Amygdala (tissue), 56 donors: ENCODE measurements around the gene NMT2.
"Not testable (repeated sequence)": the region's sequence is repeated elsewhere in the genome, so short reads cannot be mapped to it uniquely, and the experiment has no call there.

Experiments used
- DNase-seq, 56 donors: peaks; one replicate each; lab custom pipeline; 2025; lab: John Stamatoyannopoulos, UW

The NMT2 gene

DNA sequence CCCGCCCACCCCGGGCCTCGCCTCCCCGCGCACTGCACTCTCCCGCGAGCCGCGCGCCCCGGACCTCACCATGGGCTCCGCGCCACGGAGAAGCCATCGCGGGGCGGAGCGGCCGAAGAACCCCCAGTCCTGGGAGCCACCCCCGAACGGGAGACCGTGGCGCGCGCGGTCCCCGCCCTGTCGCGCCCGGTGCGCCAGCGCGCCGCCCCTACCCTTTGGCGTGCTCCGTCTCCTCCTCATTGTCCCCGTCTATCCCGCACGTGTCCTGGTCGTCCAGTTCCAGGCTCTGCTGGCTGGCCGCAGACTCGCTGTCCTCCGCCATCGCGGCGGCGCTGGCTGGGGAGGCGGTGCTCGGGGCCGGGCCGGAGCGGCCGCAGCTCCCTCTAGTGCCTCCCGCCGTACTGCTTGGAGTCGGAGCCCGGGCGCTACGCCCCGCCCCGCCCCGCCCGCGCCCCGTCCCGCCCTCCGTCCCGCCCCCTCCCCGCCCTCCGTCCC lies at the start of gene NMT2:
Gene NMT2, minus strand, starts transcription at position 403 of the 495 bp plus-strand sequence. Its CDS starts 81 bp downstream, at position 322.
- DNase-seq = peak in 27 of 56 donors; percentile 75 to 98 (median 93)

DNA sequence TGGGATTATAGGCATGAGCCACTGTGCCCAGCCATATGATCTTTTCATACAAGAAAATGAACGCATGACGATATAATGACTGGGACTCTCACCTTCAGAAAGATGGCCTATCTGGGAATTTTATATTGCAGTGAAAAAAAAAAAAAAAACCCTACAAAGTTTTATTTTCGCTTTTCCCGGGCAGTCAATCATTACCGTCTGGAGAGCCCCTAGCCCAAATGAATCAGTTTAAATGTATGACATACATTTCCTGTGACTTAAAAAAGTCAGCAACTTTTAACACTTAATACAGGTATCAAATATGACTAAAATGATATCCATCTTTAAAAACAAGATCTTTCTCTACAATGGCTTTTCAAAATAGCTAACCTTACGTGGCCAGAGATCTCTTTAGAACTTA lies 48.2 kb upstream of the NMT2 start:
- DNase-seq = no peak

DNA sequence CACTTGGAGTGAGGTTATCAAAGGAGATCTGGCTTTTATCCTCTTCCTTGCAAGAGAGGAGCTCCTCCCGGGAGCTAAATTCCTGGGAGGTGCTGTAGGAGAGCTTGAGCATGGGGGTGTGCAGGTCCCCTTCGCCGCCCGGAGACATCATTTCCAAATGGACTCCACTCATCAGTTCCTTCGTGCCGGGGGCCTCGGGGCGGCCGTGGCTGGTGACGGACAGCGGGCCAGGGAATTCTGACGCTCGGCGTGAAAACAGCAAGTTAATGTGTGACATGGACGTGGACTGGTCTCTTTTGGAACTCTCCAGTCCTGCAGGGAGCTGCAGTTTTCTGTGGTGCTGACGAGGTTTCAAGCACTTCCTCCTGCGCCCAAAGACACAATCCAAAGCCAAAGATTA lies 45.7 kb upstream of the NMT2 start:
- no peak for DNase-seq

DNA sequence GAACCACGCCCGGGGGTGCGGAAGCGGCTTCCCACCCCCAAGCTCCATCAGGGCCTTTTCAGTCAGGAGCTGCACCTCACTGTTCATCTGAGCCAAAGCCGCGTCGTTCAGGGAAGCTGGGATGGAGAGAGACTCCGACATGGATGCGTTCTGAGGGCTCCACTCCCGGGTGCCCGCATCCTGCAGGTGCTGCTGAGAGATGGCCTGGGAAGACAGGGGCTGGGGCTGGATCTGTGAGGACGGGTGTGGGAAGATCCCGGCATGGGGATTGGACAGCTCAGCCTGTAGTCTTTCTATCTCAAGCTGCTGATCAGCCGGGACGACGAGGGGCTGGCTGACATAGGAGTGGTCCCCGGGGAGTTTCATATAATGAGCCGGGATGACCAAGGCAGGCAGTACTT lies 45.0 kb upstream of the NMT2 start:
- no peak for DNase-seq

DNA sequence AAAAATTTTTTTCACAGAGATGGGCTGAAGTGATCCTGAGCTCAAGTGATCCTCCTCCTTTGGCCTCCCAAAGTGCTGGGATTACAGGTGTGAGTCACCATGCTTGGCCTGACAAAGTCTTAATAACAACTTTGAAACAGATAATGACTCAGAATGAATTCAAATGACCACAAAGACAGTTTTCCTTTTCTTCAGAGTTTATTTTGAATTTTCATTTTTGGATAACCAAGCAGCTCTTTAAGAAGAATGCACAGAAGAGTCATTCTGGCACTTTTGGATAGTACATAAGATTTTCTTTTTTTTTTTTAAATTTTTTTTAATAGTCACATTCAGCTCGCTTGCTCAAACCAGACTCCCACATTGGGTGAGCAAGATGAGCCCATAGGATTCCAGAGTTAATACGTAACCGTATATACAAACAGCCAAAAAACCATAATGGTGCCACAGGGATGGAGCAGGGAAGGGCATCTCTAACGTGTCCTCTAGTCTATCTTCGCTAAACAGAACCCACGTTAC lies 43.0 kb upstream of the NMT2 start:
- no peak for DNase-seq

DNA sequence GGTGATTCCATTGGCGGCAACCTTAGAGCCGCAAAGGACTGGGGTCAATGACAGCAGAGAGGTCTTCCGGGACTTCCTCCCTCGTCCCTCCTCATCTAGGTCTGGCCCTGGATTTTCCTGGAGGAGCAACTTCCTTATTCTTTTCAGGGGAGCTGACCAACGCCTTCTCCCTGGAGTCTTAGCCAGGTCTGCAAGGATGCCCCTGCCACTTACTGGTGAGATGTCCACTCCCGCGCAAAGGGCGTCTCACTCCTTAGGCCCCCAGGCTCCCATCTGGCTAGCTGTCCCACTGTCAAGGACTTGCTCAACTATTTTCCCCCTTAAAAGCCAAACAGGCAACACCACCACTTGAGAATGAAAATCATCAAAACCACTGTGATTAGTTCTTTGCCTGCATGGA lies 42.0 kb upstream of the NMT2 start:
- no peak for DNase-seq

DNA sequence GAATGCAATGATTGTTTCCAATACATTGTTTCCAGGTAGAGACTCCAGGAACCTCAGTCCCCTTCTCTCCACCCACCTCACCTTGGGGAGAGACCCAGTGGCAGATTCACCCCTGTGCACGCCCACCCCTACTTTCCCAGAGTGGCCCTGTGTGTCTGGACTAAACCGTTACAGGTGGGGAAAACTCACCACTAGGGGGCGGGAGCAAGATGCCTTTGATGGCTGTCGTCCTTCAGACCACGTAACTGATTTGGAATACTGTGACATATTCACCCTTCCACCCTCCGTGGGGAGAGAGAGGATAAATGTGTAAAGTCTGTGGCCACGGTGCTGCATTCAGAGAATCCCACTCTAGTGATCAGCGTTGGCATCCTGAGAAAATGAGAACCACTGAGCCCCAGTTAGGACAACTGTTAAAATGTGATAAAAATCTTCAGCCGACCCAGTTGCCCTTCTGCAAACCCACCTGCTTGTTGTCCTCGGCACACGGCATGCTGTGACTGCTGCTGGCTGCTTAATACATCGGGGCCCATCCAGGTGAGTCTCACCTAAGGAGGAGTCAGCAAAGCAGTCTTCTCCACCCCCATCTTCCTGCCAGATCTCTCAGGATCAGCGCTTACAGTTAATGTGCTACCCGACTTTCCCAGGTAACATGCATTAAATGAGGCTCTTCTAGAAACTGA lies 41.5 kb upstream of the NMT2 start:
- peak in 54 of 56 donors; percentile 7 to 91 (median 54) for DNase-seq

DNA sequence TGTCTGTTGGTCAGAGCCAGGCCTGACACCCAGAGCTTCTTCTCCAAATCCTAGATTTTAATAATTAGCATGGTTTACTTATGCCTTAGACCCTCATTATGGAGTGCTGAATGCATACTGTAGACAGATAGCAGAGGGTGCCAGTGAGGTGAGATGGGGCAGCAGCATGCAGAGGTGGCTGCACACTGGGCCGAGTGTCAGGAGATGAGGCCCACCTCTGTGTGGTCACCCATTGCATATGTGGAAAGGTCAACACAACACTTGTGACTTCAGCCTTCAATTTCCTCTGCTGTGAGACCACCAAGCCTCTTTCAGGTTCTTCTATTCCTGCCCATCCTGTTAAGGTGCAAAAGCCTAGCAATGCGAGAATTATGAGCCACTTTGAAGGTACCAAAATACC lies 39.7 kb upstream of the NMT2 start:
- DNase-seq = no peak

DNA sequence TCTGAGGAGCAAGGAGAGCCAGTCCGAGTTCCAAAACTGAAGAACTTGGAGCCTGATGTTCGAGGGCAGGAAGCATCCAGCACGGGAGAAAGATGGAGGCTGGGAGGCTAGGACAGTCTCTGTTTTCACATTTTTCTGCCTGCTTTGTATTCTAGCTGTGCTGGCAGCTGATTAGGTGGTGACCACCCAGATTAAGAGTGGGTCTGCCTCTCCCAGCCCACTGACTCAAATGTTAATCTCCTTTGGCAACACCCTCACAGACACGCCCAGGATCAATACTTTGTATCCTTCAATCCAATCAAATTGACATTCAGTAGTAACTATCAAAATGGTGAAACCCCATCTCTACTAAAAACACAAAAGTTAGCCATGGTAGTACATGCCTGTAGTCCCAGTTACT lies 38.9 kb upstream of the NMT2 start:
- DNase-seq = not testable (repeated sequence)

DNA sequence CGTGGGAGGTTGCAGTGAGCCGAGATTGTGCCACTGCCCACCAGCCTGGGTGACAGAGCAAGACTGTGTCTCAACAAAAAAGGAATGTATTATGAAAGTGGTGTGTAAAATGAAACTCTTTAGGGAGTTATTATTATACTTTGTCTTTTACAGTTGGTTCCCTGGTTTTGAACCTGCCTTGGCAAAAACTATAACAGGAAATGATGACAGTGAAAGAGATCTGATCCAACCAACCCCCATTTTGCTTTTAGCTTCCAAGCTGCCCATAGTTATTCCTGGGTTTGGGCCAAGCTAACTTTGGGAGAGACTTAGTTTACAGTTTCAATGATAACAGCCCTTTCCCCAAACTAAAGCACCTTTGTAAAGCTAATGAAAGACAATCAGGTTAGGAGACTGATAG lies 34.1 kb upstream of the NMT2 start:
- DNase-seq = no peak

DNA sequence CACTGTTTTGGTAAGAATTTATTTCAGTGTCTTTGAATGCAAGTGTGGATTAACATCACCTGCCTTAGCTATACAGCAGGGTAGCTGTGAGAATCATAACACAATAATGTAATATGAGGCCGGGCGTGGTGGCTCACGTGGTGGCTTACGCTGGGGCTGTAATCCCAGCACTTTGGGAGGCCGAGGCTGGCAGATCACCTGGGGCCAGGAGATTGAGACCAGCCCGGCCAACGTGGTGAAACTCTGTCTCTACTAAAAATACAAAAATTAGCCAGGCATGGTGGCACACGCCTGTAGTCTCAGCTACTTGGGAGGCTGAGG lies 33.8 kb upstream of the NMT2 start:
- DNase-seq = not testable (repeated sequence)

DNA sequence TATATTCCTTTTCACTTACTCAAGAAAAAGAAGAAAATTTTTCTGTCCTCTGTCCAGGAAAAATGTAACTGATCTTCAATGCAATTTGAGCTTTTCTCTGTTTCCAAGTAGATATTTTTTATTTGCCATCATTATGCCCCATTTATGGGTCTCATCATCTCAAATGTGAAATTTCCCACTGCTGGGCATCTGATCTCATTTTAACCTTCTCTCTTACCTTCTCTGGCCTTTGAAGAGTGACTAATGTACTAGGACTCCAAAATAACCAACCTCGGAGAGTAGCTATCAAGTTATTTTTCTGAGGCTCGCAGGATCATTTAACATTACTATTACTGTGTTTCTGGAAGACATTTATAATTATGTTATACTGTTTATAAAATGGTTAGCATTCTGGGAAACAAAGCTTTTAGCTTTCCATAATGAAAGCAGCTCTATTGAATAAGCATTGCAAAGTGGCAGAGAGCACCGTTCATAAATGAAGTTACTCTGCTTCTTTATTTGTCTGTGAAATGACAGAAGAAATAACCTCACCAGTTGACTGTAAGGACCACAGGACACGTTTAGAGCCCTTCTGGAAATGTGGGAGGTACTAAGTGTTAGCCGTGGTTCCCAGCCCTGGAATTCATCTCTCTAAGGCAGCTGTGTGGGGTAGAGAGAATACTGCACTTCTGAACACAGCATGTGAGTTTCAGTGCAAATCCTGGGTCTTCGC lies 33.3 kb upstream of the NMT2 start:
- DNase-seq = no peak

DNA sequence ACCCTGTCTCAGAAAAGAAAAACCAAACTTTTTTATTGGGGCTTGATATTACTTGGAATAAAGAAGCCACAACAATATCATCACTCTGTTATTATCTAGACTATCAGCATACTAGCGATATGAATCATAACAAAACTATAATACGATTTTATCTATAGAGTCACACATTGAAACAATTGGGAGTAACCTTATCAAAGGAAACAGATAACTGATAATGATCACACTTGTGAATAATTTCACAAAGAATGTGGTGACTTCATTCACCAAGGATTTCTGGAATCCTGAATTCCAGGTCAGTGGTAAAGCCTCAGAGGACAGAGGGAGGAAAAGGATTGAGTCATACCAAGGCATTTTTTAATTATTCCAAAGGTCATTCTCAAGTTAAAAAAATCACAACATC lies 32.1 kb upstream of the NMT2 start:
- DNase-seq = no peak

DNA sequence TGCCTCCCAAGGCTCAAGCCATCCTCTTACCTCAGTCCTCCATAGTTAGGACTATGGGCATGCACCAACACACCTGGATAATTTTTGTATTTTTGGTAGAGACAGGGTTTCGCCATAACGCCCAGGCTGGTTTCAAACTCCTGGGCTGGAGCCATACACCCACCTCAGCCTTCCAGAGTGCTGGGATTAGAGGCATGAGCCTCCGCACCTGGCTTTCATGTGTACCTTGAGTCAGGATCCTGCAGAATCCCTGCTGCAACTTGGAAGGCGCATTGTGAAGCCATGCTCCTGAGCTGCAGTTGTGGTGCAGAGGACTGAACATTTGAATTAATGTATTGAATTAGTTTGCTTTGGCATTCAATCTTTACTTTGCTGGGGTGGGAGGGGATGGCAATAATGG lies 29.4 kb upstream of the NMT2 start:
- DNase-seq = no peak

DNA sequence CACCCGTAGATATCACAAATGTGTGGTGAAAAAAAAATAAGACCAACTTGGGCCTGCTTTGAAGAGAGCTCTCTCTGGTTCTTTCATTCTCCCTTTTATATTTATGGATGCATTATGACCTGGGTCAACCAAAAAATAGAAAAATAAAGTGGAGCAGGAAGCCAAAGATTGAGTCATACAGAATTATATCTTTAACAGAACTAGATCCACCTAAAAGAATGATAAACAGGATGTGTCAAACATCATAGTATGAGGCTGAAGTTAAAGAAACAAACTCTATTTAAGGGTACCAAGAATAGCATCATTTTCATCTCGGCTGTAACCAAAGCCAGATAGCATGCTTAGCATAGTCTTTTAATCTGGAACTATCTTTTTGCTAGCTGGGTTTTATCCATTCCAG lies 28.8 kb upstream of the NMT2 start:
- no peak for DNase-seq

DNA sequence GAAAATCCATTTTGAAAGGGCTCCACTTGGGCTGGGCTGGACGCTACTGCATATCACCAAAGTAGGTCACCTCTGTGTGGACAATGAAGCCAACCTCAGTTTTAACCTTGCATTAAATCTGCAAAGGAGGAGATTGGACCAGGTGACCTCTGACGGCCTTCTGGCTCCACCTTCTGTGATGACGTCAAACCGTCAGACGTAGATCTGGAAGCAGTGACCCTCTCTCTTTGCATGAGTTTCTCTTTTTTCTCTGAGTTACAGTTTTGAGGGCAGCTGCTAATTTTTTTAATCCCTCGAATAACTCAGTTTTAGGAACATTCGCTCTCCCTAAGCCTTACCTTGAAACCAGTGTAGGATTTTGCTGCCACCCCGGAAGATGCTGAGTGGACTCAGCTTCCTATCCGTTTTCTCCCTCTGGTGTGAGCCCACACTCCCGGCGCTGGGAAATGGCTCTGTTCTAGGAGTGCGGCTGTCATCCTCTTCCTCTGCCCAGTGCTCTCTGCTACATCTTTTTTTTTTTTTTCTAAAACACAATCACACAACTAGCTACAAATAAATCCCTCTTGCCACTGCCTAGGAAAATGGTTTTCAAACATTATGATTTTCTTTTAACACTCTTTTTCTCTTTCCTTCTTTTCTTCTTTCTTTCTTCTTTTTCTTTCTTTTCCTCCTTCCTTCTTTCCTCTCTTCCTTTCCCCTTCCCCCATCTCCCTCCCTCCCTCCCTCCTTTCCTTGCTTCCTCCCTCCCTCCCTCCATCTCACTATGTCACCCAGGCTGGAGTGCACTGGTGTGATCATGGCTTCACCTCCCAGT lies 27.7 kb upstream of the NMT2 start:
- no peak for DNase-seq

DNA sequence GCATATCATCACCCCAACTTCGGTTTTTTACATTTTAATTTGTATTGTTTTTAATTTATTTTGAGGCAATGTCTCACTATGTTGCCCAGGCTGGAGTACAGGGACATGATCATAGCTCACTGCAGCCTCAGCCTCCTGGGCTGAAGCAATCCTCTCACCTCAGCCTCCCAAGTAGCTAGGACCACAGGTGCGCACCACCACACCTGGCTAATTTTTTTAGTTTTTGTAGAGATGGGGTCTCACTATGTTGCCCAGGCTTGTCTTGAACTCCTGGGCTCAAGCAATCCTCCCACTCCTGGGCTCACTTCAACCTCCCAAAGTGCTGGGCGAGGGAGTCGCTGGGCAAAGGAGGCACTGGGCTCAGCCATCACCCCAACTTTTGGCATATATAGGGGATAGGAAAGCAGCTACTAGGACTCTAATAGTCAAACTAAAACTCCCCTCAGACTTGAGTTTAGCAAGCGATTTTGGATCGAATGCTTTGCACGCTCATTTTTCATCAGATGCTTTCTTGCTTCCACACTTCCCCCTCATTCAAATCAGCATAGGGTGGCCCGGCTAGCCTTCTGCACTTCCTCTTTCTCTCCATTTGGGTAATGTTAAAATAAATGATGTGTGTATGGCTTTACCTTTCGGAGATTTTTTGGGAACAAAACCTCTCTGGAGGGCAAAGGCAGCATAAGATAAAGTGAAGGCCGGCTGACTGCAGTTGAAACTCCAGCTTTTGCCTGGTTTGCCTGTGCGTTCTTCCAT lies 20.8 kb upstream of the NMT2 start:
- no peak for DNase-seq

DNA sequence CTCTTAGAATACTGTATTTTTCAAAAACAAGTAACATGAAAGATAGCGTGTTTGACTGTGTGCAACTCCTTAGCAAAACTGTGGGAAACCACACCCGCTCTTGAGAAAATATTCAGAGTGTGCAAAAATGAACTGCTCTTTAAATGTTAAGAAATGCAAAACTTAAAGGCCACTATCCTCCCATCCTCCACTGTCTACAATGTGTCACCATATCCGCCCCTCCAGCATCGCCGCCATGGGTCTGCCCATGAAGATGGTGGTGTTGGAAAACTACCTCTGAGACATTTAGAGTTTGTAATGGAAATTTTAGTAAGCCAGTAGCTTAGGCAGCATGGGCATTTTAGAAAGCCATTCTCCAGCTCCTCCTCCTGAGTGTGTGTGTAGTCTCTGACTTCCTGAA lies 20.1 kb upstream of the NMT2 start:
- DNase-seq = peak in 1 of 56 donors; percentile 5

DNA sequence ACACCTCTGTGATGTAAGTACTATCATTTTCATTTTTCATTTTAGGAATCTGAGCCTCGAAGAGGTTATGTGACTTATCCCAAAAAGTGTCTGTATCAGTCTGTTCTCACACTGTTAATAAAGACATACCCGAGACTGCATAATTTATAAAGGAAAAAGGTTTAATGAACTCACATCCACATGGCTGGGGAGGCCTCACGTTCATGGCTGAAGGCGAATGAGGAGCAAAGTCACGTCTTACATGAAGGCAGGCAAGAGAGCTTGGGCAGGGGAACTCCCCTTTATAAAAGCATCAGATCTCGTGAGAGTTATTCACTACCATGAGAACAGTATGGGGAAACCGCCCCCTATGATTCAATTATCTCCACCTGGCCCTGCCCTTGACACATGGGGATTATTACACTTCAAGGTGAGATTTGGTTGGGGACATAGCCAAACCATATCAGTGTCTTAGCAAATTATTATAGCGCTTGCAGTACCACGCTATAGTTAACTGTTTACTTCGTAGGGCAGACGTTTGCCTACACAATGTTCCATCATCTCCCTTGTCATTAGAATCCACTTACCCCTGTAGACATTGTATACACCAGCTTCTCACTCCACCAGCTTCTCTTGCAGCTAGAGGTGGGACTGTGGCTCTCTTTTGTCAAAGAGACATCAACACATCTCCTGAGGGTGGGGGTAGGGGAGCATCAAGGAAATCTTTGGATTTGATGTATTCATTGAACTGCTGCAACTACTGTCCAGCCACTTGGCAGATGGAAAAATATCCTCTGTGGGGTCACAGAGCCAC lies 15.4 kb upstream of the NMT2 start:
- no peak for DNase-seq
